ENCODE measurements around the gene MAPK6.

MAPK6 gene

GRCh38 chr15:52004806-52005205, 14.2 kb upstream of the MAPK6 start:
- Mint-ChIP-seq H3K4me1 (ENCODE audit: low read depth) (peaks cover 50% of the 10 kb centered on the region), H3K27ac (no peak overlapping the region), H3K9me3 (peaks cover 5% of the 10 kb centered on the region), H3K4me3 (no peak overlapping the region), H3K27me3 (no peaks in the 10 kb centered on the region), H3K36me3 (ENCODE audit: low read depth) (no peaks in the 10 kb centered on the region)

- H3K4me3 Mint-ChIP-seq, result peak overlapping the region; percentile 37
- H3K36me3 Mint-ChIP-seq (ENCODE audit: low read depth), result no peaks in the 10 kb centered on the region
- no peaks in the 10 kb centered on the region for H3K27me3 Mint-ChIP-seq
- peaks cover 58% of the 10 kb centered on the region for H3K4me1 Mint-ChIP-seq (ENCODE audit: low read depth)
- H3K9me3 Mint-ChIP-seq, result peaks cover 5% of the 10 kb centered on the region
- H3K27ac Mint-ChIP-seq, result peak overlapping the region; percentile 82
Measured at GRCh38 chr15:52005748-52006701, 13.0 kb upstream of the MAPK6 start.

- H3K27me3 Mint-ChIP-seq, result no peaks in the 10 kb centered on the region
- peak overlapping the region; percentile 37 for H3K4me3 Mint-ChIP-seq
- no peaks in the 10 kb centered on the region for H3K36me3 Mint-ChIP-seq (ENCODE audit: low read depth)
- peaks cover 5% of the 10 kb centered on the region for H3K9me3 Mint-ChIP-seq
- peaks cover 66% of the 10 kb centered on the region for H3K4me1 Mint-ChIP-seq (ENCODE audit: low read depth)
- peak overlapping the region; percentile 82 for H3K27ac Mint-ChIP-seq
Measured at GRCh38 chr15:52006702-52007340, 12.2 kb upstream of the MAPK6 start.

GRCh38 chr15:52008359-52008697, 10.7 kb upstream of the MAPK6 start:
- Mint-ChIP-seq H3K36me3 (ENCODE audit: low read depth) (no peaks in the 10 kb centered on the region), H3K4me3 (peak overlapping the region; percentile 6), H3K4me1 (ENCODE audit: low read depth) (peaks cover 80% of the 10 kb centered on the region), H3K27me3 (no peaks in the 10 kb centered on the region), H3K27ac (no peak overlapping the region), H3K9me3 (peaks cover 2% of the 10 kb centered on the region)

GRCh38 chr15:52008698-52009434, 10.2 kb upstream of the MAPK6 start:
- Mint-ChIP-seq H3K27ac (no peak overlapping the region), H3K4me1 (ENCODE audit: low read depth) (peaks cover 83% of the 10 kb centered on the region), H3K4me3 (no peak overlapping the region), H3K36me3 (ENCODE audit: low read depth) (no peaks in the 10 kb centered on the region), H3K9me3 (no peaks in the 10 kb centered on the region), H3K27me3 (no peaks in the 10 kb centered on the region)

- Mint-ChIP-seq H3K36me3 (ENCODE audit: low read depth) (no peaks in the 10 kb centered on the region), H3K27me3 (no peaks in the 10 kb centered on the region), H3K27ac (peak overlapping the region; percentile 13), H3K4me3 (no peak overlapping the region), H3K9me3 (no peaks in the 10 kb centered on the region), H3K4me1 (ENCODE audit: low read depth) (peaks cover 71% of the 10 kb centered on the region)
Measured at GRCh38 chr15:52010633-52011595, 8.1 kb upstream of the MAPK6 start.

- H3K9me3 Mint-ChIP-seq, result no peaks in the 10 kb centered on the region
- peaks cover 63% of the 10 kb centered on the region for H3K4me1 Mint-ChIP-seq (ENCODE audit: low read depth)
- no peaks in the 10 kb centered on the region for H3K27me3 Mint-ChIP-seq
- no peak overlapping the region for H3K4me3 Mint-ChIP-seq
- H3K27ac Mint-ChIP-seq, result no peak overlapping the region
- no peaks in the 10 kb centered on the region for H3K36me3 Mint-ChIP-seq (ENCODE audit: low read depth)
Measured at GRCh38 chr15:52011711-52012144, 7.3 kb upstream of the MAPK6 start.

GRCh38 chr15:52012210-52012609, 6.8 kb upstream of the MAPK6 start:
- H3K4me1 Mint-ChIP-seq (ENCODE audit: low read depth), result peaks cover 58% of the 10 kb centered on the region
- H3K27me3 Mint-ChIP-seq, result no peaks in the 10 kb centered on the region
- H3K27ac Mint-ChIP-seq, result no peak overlapping the region
- H3K4me3 Mint-ChIP-seq, result no peak overlapping the region
- H3K36me3 Mint-ChIP-seq (ENCODE audit: low read depth), result no peaks in the 10 kb centered on the region
- no peaks in the 10 kb centered on the region for H3K9me3 Mint-ChIP-seq

- no peaks in the 10 kb centered on the region for H3K36me3 Mint-ChIP-seq (ENCODE audit: low read depth)
- H3K27me3 Mint-ChIP-seq, result no peaks in the 10 kb centered on the region
- no peaks in the 10 kb centered on the region for H3K9me3 Mint-ChIP-seq
- H3K4me3 Mint-ChIP-seq, result peak overlapping the region; percentile 26
- H3K4me1 Mint-ChIP-seq (ENCODE audit: low read depth), result peaks cover 52% of the 10 kb centered on the region
- peak overlapping the region; percentile 60 for H3K27ac Mint-ChIP-seq
Measured at GRCh38 chr15:52013151-52013791, 5.7 kb upstream of the MAPK6 start.

GRCh38 chr15:52014616-52015015, 4.4 kb upstream of the MAPK6 start:
- no peaks in the 10 kb centered on the region for H3K9me3 Mint-ChIP-seq
- no peak overlapping the region for H3K4me3 Mint-ChIP-seq
- no peaks in the 10 kb centered on the region for H3K36me3 Mint-ChIP-seq (ENCODE audit: low read depth)
- no peaks in the 10 kb centered on the region for H3K27me3 Mint-ChIP-seq
- peaks cover 47% of the 10 kb centered on the region for H3K4me1 Mint-ChIP-seq (ENCODE audit: low read depth)
- H3K27ac Mint-ChIP-seq, result no peak overlapping the region

GRCh38 chr15:52016316-52016715, 2.7 kb upstream of the MAPK6 start:
- Mint-ChIP-seq H3K4me1 (ENCODE audit: low read depth) (peaks cover 49% of the 10 kb centered on the region), H3K27me3 (no peaks in the 10 kb centered on the region), H3K36me3 (ENCODE audit: low read depth) (peaks cover 5% of the 10 kb centered on the region), H3K27ac (no peak overlapping the region), H3K4me3 (no peak overlapping the region), H3K9me3 (no peaks in the 10 kb centered on the region)

GRCh38 chr15:52018244-52018643, 775 bp upstream of the MAPK6 start:
- Mint-ChIP-seq H3K27me3 (no peaks in the 10 kb centered on the region), H3K4me3 (peak overlapping the region; percentile 89)

GRCh38 chr15:52019394-52020220, 588 bp downstream of the MAPK6 start:
- H3K4me1 Mint-ChIP-seq (ENCODE audit: low read depth), result peaks cover 43% of the 10 kb centered on the region
- peaks cover 5% of the 10 kb centered on the region for H3K36me3 Mint-ChIP-seq (ENCODE audit: low read depth)
- H3K9me3 Mint-ChIP-seq, result no peaks in the 10 kb centered on the region
- no peaks in the 10 kb centered on the region for H3K27me3 Mint-ChIP-seq
- peak overlapping the region; percentile 96 for H3K27ac Mint-ChIP-seq
- peak overlapping the region; percentile 97 for H3K4me3 Mint-ChIP-seq

More at GRCh38 chr15:52018244-52018643, 775 bp upstream of the MAPK6 start:
- Mint-ChIP-seq H3K9me3 (no peaks in the 10 kb centered on the region), H3K27ac (peak overlapping the region; percentile 93), H3K36me3 (ENCODE audit: low read depth) (peaks cover 5% of the 10 kb centered on the region), H3K4me1 (ENCODE audit: low read depth) (peaks cover 48% of the 10 kb centered on the region)

Data from stimulated activated naive CD8-positive, alpha-beta T cell treated with anti-CD3 and anti-CD28 coated beads, Interleukin-15, Interleukin-2, amounts not matched to agents 100 ng/mL and 50 ng/mL, for 24 hours (primary cell).